Activated CD8-positive, alpha-beta T cell treated with anti-CD3 and anti-CD28 coated beads for 36 hours (primary cell): ENCODE data around the gene LAPTM4A. TPM values are rescaled to one million over a fixed set of nuclear protein-coding genes. Genes with fewer than 3 reads are reported as not detected.

Source experiments
- ATAC-seq: fragments of 200-7000 bp; cut with Tn5 transposase; one replicate; pipeline ENCODE4 v1.10.0; 2021; ENCODE audit warnings: mild to moderate bottlenecking, moderate library complexity
- CTCF ChIA-PET: fragments of 350-600 bp; sonication (Branson Sonifier 250); formaldehyde crosslinking; loops from one replicate; lab custom pipeline; 2021; ENCODE audit warnings: antibody characterized with exemption; lab: Charles Lee
- POLR2A ChIA-PET: fragments of 350-600 bp; sonication (Branson Sonifier 250); formaldehyde crosslinking; loops from one replicate; lab custom pipeline; 2021; ENCODE audit warnings: antibody characterized with exemption; lab: Charles Lee
- DNase-seq: peaks from one replicate; pipeline ENCODE4 v3.0.0-alpha.2; 2020
- H3K27ac Mint-ChIP-seq: one replicate; pipeline ENCODE4 v1.8.0; 2021; ENCODE audit warnings: mild to moderate bottlenecking, mixed read lengths
- H3K27me3 Mint-ChIP-seq: one replicate; pipeline ENCODE4 v1.8.0; 2021; ENCODE audit warnings: mixed read lengths
- H3K36me3 Mint-ChIP-seq: one replicate; pipeline ENCODE4 v1.8.0; 2021; ENCODE audit warnings: low read depth, mixed read lengths
- H3K4me1 Mint-ChIP-seq: one replicate; pipeline ENCODE4 v1.8.0; 2021; ENCODE audit warnings: low read depth, mixed read lengths
- H3K4me3 Mint-ChIP-seq: one replicate; pipeline ENCODE4 v1.8.0; 2021; ENCODE audit warnings: mild to moderate bottlenecking, moderate library complexity, mixed read lengths
- H3K9me3 Mint-ChIP-seq: one replicate; pipeline ENCODE4 v1.8.0; 2021; ENCODE audit warnings: mixed read lengths
- intact Hi-C: fragments of 100-400 bp; cut with micrococcal nuclease; formaldehyde crosslinking; loops from one replicate; pipeline ENCODE4 v1.10.0; 2022
- total RNA-seq, 2 experiments: library from RNA; stranded (reverse); gene quantifications; one replicate each; pipeline ENCODE4 v1.2.3, GENCODE V29; 2021
- TF ChIP-seq, protein P1 (sequence below): fragments of 200-600 bp; IDR thresholded peaks from one replicate; pipeline ENCODE4 v1.8.0; 2022; ENCODE audit warnings: antibody characterized with exemption, mild to moderate bottlenecking

Gene LAPTM4A
- total RNA-seq, 2 experiments from 2014 or later: 15.6 to 16.1 TPM

DNA sequence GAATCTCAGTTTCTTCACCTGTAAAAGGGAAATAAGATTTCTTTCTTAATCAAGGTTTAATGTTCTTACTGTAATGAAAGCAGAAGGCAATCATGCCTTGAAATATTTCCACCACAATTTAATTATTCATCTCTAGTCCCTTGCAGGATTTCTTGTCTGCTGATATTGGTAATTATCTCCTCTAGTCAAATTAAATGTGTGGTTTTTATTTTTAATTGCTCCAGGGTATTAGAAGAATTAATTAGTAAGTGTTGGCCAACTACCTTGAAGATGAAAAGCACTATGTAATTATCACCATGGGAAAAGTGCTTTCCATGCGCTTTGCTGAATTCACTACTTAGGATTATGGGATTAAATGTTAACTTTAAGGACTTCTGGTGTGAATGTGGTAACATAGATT lies 8.7 kb upstream of the LAPTM4A start:
- CTCF ChIA-PET: interaction anchor here (1.0 to 1.3 kb wide), 2 partner anchors 8 to 18 kb away, joined by 3 to 4 read pairs; partner anchors contain the start of gene LAPTM4A
- Mint-ChIP-seq H3K4me3 (no peak overlapping the region), H3K27me3 (peaks cover 21% of the 10 kb centered on the region), H3K4me1 (no peaks in the 10 kb centered on the region), H3K27ac (no peak overlapping the region), H3K36me3 (no peaks in the 10 kb centered on the region), H3K9me3 (no peaks in the 10 kb centered on the region)
- DNase-seq (no peak), ATAC-seq (no peak)
- POLR2A ChIA-PET: no interaction called here
- intact Hi-C loops: no loop called here
- TF ChIP-seq, protein P1, sequence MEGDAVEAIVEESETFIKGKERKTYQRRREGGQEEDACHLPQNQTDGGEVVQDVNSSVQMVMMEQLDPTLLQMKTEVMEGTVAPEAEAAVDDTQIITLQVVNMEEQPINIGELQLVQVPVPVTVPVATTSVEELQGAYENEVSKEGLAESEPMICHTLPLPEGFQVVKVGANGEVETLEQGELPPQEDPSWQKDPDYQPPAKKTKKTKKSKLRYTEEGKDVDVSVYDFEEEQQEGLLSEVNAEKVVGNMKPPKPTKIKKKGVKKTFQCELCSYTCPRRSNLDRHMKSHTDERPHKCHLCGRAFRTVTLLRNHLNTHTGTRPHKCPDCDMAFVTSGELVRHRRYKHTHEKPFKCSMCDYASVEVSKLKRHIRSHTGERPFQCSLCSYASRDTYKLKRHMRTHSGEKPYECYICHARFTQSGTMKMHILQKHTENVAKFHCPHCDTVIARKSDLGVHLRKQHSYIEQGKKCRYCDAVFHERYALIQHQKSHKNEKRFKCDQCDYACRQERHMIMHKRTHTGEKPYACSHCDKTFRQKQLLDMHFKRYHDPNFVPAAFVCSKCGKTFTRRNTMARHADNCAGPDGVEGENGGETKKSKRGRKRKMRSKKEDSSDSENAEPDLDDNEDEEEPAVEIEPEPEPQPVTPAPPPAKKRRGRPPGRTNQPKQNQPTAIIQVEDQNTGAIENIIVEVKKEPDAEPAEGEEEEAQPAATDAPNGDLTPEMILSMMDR: no peak

DNA sequence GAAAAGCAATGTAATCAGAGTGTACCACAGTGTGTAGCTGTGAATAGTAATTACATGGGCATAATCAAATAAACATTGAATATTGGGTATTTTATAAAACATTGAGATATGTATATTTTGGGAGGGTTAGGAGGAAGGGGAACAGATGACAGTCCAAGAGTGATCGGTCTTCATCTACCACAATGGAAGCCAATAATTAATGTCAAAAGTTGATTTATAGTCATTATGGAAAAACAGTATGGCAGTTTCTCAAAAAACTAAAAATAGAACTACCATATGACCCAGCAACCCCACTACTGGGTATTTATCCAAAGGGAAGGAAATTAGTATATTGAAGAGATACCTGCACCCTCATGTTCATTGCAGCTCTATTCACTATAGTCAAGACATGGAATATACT lies 5.8 kb upstream of the LAPTM4A start:
- DNase-seq: no peak
- ChIA-PET POLR2A (no interaction called here), CTCF (no interaction called here)
- Mint-ChIP-seq H3K4me1 (no peaks in the 10 kb centered on the region), H3K27me3 (peaks cover 25% of the 10 kb centered on the region), H3K27ac (no peak overlapping the region), H3K9me3 (no peaks in the 10 kb centered on the region), H3K4me3 (no peak overlapping the region), H3K36me3 (no peaks in the 10 kb centered on the region)
- no peak for ATAC-seq
- intact Hi-C loops: no loop called here
- TF ChIP-seq, protein P1: no peak

GRCh38 chr2:20054931-20055330 lies 3.5 kb upstream of the LAPTM4A start:
- intact Hi-C loops: loop anchor here (5.0 kb wide), 1 partner anchor 153 kb away; the partner anchor contains the start of gene TTC32
- H3K4me3 Mint-ChIP-seq: no peak overlapping the region
- no peak overlapping the region for H3K27ac Mint-ChIP-seq
- ATAC-seq: no peak
- ChIA-PET POLR2A (no interaction called here), CTCF (interaction anchor here (2.6 kb wide), 1 partner anchor 39 kb away, joined by 10 read pairs; no protein-coding TSS in a partner anchor)
- DNase-seq: no peak
- H3K36me3 Mint-ChIP-seq: peaks cover 2% of the 10 kb centered on the region
- H3K27me3 Mint-ChIP-seq: peaks cover 25% of the 10 kb centered on the region
- TF ChIP-seq, protein P1: no peak
- H3K9me3 Mint-ChIP-seq: no peaks in the 10 kb centered on the region
- H3K4me1 Mint-ChIP-seq: peaks cover 3% of the 10 kb centered on the region

DNA sequence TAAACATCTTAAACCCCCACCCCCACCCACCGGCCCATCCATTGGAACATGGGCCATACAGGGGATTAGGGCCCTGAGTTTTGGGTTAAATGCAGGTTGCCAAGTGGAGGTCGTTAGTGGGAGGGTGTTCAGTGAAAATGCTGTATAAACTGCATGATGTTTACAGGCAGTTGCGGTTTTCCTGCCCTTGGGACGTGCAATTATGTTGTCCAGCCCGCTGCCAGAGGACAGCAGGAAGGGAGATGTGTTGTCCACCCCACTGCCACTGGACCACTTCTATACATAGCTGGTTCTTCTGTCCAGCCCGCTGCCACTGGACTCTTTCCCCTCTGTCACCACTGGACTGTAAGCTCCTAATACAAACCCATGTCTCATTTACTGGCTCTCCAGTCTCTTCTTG lies 2.7 kb upstream of the LAPTM4A start:
- Mint-ChIP-seq H3K9me3 (no peaks in the 10 kb centered on the region), H3K27me3 (peaks cover 25% of the 10 kb centered on the region), H3K36me3 (peaks cover 2% of the 10 kb centered on the region), H3K27ac (no peak overlapping the region), H3K4me3 (no peak overlapping the region), H3K4me1 (peaks cover 10% of the 10 kb centered on the region)
- ATAC-seq (no peak), DNase-seq (no peak)
- intact Hi-C loops: loop anchor here (5.0 kb wide), 1 partner anchor 152 kb away; the partner anchor contains the start of gene TTC32
- TF ChIP-seq, protein P1: no peak
- POLR2A ChIA-PET: no interaction called here
- CTCF ChIA-PET: interaction anchor here (2.6 kb wide), 1 partner anchor 39 kb away, joined by 10 read pairs; no protein-coding TSS in a partner anchor

DNA sequence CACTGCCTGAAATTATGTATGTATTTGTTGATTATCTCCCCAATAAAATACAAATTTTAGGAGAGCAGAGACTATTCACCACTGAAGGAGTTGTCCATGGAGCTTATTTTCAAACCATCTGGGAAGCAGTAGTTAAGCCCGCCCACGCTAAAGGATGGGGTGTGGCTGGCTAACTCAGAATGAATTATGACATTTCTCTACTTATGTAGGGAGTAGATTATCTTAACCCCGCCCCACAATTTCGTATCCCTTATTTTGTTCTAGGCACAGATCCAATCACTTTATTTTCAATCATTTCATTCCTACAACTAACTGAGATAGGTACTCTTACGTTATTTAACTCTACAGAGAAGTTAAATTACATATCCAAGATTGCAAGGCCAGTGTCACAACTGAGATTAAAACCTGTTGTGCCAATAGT lies 1.4 kb upstream of the LAPTM4A start:
- POLR2A ChIA-PET: interaction anchor here (0.9 kb wide), 1 partner anchor 189 kb away, joined by 3 read pairs; no protein-coding TSS in a partner anchor
- peaks cover 2% of the 10 kb centered on the region for H3K36me3 Mint-ChIP-seq

More for the DNA sequence above, 1.4 kb upstream of the LAPTM4A start:
- no peak for ATAC-seq
- DNase-seq: peak; percentile 45
- Mint-ChIP-seq H3K4me3 (no peak overlapping the region), H3K9me3 (no peaks in the 10 kb centered on the region), H3K27ac (no peak overlapping the region), H3K4me1 (peaks cover 20% of the 10 kb centered on the region), H3K27me3 (peaks cover 24% of the 10 kb centered on the region)
- CTCF ChIA-PET: interaction anchor here (0.7 kb wide), 1 partner anchor 129 kb away, joined by 3 read pairs; no protein-coding TSS in a partner anchor
- intact Hi-C loops: loop anchor here (5.0 kb wide), 1 partner anchor 151 kb away; the partner anchor contains the start of gene TTC32
- TF ChIP-seq, protein P1: no peak
